HepG2 (cell line): Measurements from ENCODE around the gene ZNF48. TPM values are rescaled to one million over a fixed set of nuclear protein-coding genes. Genes with fewer than 3 reads are reported as not detected.
A peak's percentile ranks its signal among the peaks of the same experiment; 100 is the strongest.

Source experiments
- DPF2 ChIP-seq: sonication (generic); formaldehyde crosslinking; IDR thresholded peaks from 2 replicates; pipeline ENCODE4 v1.4.0; 2020; ENCODE audit warnings: mild to moderate bottlenecking, low read depth, missing genetic modification reagents, borderline replicate concordance
- EED ChIP-seq: sonication (generic); formaldehyde crosslinking; IDR thresholded peaks from 2 replicates; pipeline ENCODE4 v1.5.0; 2020; ENCODE audit warnings: mild to moderate bottlenecking, missing genetic modification reagents
- FOXC1 ChIP-seq: sonication (generic); formaldehyde crosslinking; IDR thresholded peaks from 2 replicates; pipeline ENCODE4 v1.8.0; 2022; ENCODE audit warnings: mild to moderate bottlenecking, missing genetic modification reagents, borderline replicate concordance
- IRF2 ChIP-seq: IDR thresholded peaks from 2 replicates; pipeline ENCODE4 v1.6.1; 2018; ENCODE audit warnings: missing genetic modification reagents, missing compliant biosample characterization
- KLF15 ChIP-seq: sonication (generic); formaldehyde crosslinking; IDR thresholded peaks from 2 replicates; pipeline ENCODE4 v1.8.1; 2023; ENCODE audit warnings: borderline replicate concordance, mild to moderate bottlenecking, inconsistent platforms, missing genetic modification reagents, mixed read lengths
- KLF9 ChIP-seq: IDR thresholded peaks from 2 replicates; pipeline ENCODE4 v1.6.1; 2016; ENCODE audit warnings: low read depth
- MZF1 ChIP-seq: sonication (generic); formaldehyde crosslinking; IDR thresholded peaks from 2 replicates; pipeline ENCODE4 v1.8.1; 2023; ENCODE audit warnings: mild to moderate bottlenecking, missing genetic modification reagents, borderline replicate concordance
- NR2C2 ChIP-seq: sonication (generic); formaldehyde crosslinking; IDR thresholded peaks from 2 replicates; pipeline ENCODE4 v1.4.0; 2020; ENCODE audit warnings: missing genetic modification reagents, mild to moderate bottlenecking, moderate library complexity, borderline replicate concordance
- RAD51 ChIP-seq: fragments of 450-650 bp; IDR thresholded peaks from 2 replicates; pipeline ENCODE4 v1.6.1; 2016; ENCODE audit warnings: borderline replicate concordance
- SMAD1 ChIP-seq: sonication (generic); formaldehyde crosslinking; IDR thresholded peaks from 2 replicates; pipeline ENCODE4 v1.4.0; 2020; ENCODE audit warnings: missing genetic modification reagents, low read depth, mild to moderate bottlenecking, borderline replicate concordance
- ZKSCAN5 ChIP-seq: sonication (generic); formaldehyde crosslinking; IDR thresholded peaks from 2 replicates; pipeline ENCODE4 v1.5.1; 2020; ENCODE audit warnings: mild to moderate bottlenecking, missing genetic modification reagents
- ZSCAN29 ChIP-seq: sonication (generic); formaldehyde crosslinking; conservative IDR thresholded peaks from 2 replicates; pipeline ENCODE4 v1.4.0; 2020; ENCODE audit warnings: mild to moderate bottlenecking, missing genetic modification reagents
- polyA plus RNA-seq, 8 experiments: library from polyadenylated mRNA; depleted of rRNA in 3 of 8; stranded (reverse) in 7 of 8; unstranded in 1 of 8; fragments of >200 nt; fragmentation: Illumina TruSeq in 4 of 8; extraction: Trizol in 4 of 8; gene quantifications; 2 replicates each; pipeline versions ENCODE4 v1.2.1 to v1.2.3, GENCODE V29; 2011 to 2016; ENCODE audit warnings: low read depth in 4 of 8, missing spikeins in 1 of 8, mixed read lengths in 1 of 8; ENCODE audit not compliant: insufficient read depth in 1 of 8
- total RNA-seq, 5 experiments: library from RNA; depleted of rRNA; stranded (reverse); fragments of >200 nt; fragmentation: Illumina TruSeq; extraction: Trizol; gene quantifications; 2 replicates each; pipeline ENCODE4 v1.2.3, GENCODE V29; 2016; ENCODE audit warnings: low read depth in 1 of 5
- TF ChIP-seq, protein P1 (sequence below): sonication (generic); formaldehyde crosslinking; IDR thresholded peaks from 2 replicates; pipeline ENCODE4 v1.4.0; 2020; ENCODE audit warnings: missing genetic modification reagents
- TF ChIP-seq, protein P2 (sequence below): sonication (generic); formaldehyde crosslinking; IDR thresholded peaks from 2 replicates; pipeline ENCODE4 v1.9.0; 2022; ENCODE audit warnings: missing genetic modification reagents, mild to moderate bottlenecking, borderline replicate concordance
- TF ChIP-seq, protein P3 (sequence below): sonication (generic); formaldehyde crosslinking; IDR thresholded peaks from 2 replicates; pipeline ENCODE4 v1.4.0; 2020; ENCODE audit warnings: missing genetic modification reagents
- TF ChIP-seq, protein P4 (sequence below): sonication (generic); formaldehyde crosslinking; IDR thresholded peaks from 2 replicates; pipeline ENCODE4 v1.8.0; 2023; ENCODE audit warnings: mild to moderate bottlenecking, missing genetic modification reagents

Gene ZNF48
- total and polyA plus RNA-seq, 2 of the 13 experiments (the other 11 are each of a cell fraction or from before 2014, with no cell fraction given) = 9.9 to 12.3 TPM

DNA sequence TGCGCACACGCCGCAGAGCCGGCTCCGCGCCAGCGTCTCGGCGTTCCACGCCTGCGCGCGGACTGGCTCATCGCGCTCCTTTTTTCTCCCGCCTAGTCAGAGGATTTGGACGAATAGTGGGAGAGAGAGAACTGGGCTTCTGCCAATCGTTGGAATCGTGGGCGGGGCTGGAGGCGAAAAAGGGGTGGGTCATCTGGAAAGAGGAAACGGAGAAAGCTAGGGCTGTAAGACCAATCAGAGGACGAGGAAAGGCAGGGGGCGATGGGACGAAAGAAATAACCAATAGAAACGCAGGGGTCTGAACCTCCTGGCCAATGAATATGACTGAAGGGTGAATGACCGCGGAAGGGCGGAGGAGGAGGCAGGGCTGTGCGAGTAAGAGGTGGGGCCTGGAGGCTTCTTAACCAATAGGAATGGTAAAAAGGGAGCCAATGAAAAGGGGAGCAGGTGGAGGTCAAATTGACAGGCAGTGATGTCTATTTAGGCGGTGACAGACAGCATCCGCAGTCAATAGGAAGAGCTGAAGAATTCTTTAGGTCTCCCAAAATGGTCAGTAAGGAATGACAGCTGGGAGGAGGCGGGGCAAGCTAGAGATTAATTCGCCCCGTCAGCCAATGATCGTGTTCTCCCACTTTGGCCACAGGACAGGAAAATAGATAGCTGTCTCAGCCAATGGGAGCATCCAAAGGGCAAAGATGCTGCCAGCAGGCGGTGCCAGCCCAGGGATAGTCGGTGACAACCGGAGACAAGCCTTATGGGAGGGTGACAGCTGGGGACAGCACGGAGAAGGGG lies 24.6 kb upstream of the ZNF48 start, which contains the start of gene TBC1D10B (continued):
- TF ChIP-seq, protein P1, sequence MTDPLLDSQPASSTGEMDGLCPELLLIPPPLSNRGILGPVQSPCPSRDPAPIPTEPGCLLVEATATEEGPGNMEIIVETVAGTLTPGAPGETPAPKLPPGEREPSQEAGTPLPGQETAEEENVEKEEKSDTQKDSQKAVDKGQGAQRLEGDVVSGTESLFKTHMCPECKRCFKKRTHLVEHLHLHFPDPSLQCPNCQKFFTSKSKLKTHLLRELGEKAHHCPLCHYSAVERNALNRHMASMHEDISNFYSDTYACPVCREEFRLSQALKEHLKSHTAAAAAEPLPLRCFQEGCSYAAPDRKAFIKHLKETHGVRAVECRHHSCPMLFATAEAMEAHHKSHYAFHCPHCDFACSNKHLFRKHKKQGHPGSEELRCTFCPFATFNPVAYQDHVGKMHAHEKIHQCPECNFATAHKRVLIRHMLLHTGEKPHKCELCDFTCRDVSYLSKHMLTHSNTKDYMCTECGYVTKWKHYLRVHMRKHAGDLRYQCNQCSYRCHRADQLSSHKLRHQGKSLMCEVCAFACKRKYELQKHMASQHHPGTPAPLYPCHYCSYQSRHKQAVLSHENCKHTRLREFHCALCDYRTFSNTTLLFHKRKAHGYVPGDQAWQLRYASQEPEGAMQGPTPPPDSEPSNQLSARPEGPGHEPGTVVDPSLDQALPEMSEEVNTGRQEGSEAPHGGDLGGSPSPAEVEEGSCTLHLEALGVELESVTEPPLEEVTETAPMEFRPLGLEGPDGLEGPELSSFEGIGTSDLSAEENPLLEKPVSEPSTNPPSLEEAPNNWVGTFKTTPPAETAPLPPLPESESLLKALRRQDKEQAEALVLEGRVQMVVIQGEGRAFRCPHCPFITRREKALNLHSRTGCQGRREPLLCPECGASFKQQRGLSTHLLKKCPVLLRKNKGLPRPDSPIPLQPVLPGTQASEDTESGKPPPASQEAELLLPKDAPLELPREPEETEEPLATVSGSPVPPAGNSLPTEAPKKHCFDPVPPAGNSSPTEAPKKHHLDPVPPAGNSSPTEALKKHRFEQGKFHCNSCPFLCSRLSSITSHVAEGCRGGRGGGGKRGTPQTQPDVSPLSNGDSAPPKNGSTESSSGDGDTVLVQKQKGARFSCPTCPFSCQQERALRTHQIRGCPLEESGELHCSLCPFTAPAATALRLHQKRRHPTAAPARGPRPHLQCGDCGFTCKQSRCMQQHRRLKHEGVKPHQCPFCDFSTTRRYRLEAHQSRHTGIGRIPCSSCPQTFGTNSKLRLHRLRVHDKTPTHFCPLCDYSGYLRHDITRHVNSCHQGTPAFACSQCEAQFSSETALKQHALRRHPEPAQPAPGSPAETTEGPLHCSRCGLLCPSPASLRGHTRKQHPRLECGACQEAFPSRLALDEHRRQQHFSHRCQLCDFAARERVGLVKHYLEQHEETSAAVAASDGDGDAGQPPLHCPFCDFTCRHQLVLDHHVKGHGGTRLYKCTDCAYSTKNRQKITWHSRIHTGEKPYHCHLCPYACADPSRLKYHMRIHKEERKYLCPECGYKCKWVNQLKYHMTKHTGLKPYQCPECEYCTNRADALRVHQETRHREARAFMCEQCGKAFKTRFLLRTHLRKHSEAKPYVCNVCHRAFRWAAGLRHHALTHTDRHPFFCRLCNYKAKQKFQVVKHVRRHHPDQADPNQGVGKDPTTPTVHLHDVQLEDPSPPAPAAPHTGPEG (CRISPR knock-in tag) = no peak
- TF ChIP-seq, protein P2, sequence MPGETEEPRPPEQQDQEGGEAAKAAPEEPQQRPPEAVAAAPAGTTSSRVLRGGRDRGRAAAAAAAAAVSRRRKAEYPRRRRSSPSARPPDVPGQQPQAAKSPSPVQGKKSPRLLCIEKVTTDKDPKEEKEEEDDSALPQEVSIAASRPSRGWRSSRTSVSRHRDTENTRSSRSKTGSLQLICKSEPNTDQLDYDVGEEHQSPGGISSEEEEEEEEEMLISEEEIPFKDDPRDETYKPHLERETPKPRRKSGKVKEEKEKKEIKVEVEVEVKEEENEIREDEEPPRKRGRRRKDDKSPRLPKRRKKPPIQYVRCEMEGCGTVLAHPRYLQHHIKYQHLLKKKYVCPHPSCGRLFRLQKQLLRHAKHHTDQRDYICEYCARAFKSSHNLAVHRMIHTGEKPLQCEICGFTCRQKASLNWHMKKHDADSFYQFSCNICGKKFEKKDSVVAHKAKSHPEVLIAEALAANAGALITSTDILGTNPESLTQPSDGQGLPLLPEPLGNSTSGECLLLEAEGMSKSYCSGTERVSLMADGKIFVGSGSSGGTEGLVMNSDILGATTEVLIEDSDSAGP (CRISPR knock-in tag) = peak; percentile 27; the same call in 1 of the 2 replicates
- TF ChIP-seq FOXC1 (CRISPR knock-in tag) (no peak), ZKSCAN5 (CRISPR knock-in tag) (no peak), SMAD1 (CRISPR knock-in tag) (no peak), KLF15 (no peak), KLF9 (CRISPR knock-in tag) (no peak), RAD51 (no peak), NR2C2 (CRISPR knock-in tag) (peak; percentile 66), EED (no peak), ZSCAN29 (CRISPR knock-in tag) (no peak), MZF1 (CRISPR knock-in tag) (no peak), IRF2 (CRISPR knock-in tag) (peak; percentile 66; the same call in 1 of the 2 replicates), DPF2 (CRISPR knock-in tag) (no peak)
- TF ChIP-seq, protein P3, sequence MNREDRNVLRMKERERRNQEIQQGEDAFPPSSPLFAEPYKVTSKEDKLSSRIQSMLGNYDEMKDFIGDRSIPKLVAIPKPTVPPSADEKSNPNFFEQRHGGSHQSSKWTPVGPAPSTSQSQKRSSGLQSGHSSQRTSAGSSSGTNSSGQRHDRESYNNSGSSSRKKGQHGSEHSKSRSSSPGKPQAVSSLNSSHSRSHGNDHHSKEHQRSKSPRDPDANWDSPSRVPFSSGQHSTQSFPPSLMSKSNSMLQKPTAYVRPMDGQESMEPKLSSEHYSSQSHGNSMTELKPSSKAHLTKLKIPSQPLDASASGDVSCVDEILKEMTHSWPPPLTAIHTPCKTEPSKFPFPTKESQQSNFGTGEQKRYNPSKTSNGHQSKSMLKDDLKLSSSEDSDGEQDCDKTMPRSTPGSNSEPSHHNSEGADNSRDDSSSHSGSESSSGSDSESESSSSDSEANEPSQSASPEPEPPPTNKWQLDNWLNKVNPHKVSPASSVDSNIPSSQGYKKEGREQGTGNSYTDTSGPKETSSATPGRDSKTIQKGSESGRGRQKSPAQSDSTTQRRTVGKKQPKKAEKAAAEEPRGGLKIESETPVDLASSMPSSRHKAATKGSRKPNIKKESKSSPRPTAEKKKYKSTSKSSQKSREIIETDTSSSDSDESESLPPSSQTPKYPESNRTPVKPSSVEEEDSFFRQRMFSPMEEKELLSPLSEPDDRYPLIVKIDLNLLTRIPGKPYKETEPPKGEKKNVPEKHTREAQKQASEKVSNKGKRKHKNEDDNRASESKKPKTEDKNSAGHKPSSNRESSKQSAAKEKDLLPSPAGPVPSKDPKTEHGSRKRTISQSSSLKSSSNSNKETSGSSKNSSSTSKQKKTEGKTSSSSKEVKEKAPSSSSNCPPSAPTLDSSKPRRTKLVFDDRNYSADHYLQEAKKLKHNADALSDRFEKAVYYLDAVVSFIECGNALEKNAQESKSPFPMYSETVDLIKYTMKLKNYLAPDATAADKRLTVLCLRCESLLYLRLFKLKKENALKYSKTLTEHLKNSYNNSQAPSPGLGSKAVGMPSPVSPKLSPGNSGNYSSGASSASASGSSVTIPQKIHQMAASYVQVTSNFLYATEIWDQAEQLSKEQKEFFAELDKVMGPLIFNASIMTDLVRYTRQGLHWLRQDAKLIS (CRISPR knock-in tag) = no peak
- TF ChIP-seq, protein P4, sequence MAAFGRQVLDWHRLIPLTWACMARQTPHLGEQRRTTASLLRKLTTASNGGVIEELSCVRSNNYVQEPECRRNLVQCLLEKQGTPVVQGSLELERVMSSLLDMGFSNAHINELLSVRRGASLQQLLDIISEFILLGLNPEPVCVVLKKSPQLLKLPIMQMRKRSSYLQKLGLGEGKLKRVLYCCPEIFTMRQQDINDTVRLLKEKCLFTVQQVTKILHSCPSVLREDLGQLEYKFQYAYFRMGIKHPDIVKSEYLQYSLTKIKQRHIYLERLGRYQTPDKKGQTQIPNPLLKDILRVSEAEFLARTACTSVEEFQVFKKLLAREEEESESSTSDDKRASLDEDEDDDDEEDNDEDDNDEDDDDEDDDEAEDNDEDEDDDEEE (CRISPR knock-in tag) = no peak
